Raji (cell line): ENCODE measurements around the gene WDFY4.

ENCODE experiments used
- POLR2A ChIP-seq: IDR thresholded peaks from 2 replicates; pipeline ENCODE4 v1.6.1; 2011; ENCODE audit warnings: low read depth, low read length, control low read depth; ENCODE audit not compliant: insufficient read depth

Gene WDFY4

GRCh38 chr10:48807791-48808470, 123.3 kb downstream of the WDFY4 start:
- no peak for TF ChIP-seq POLR2A

DNA sequence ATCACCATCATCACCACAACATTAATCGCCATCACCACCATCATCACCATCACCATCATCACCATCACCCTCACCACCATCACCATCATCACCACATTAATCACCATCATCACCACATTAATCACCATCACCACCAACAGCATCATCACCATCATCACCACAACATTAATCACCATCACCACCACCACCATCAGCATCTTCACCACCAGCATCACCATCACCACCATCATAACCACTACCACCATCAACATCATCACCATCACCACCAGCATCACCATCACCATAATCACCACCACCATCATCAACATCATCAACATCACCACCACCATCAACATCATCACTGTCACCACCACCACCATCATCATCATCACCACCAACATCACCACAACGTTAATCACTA, 124.6 kb downstream of the WDFY4 start:
- TF ChIP-seq POLR2A: no peak

DNA sequence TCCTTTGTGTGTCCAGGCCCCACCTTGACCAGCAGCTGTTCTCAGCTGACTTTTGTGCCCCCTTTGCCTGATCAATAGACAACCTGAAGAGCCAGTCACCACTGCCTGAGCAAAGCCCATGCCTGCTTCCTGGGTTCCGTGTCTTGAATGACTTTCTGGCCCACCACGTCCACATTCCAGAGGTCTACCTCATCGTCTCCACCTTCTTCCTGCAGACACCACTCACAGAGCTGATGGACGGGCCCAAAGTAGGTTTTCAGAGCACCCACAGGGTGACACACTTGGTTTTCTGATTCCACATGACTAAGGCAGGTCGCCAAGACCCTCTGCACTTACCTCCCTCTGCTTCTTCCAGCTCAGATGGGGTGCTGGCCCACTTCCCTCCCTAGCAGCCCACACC, 126.8 kb downstream of the WDFY4 start:
- TF ChIP-seq POLR2A: no peak

- no peak for TF ChIP-seq POLR2A
These were observed 127.2 kb downstream of the WDFY4 start for GRCh38 chr10:48811917-48812316.

DNA sequence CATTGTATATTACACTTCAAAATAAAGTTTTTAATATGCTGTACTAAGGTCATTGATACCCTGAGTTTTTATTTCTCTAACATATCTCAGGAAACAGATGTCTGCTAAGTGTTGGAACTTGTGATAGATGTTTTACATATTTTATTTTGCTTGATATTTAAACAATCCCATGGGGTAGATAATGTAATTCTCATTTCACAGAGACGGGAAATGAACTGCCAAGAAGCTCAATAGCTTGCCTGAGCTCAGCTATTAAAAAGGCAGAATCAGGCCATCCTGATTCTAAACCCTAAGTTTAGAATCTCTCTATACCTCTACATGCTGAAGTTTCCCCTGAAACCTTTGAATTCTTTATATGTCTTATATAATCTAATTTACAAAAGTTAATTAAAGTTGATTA, 128.6 kb downstream of the WDFY4 start:
- no peak for TF ChIP-seq POLR2A

DNA sequence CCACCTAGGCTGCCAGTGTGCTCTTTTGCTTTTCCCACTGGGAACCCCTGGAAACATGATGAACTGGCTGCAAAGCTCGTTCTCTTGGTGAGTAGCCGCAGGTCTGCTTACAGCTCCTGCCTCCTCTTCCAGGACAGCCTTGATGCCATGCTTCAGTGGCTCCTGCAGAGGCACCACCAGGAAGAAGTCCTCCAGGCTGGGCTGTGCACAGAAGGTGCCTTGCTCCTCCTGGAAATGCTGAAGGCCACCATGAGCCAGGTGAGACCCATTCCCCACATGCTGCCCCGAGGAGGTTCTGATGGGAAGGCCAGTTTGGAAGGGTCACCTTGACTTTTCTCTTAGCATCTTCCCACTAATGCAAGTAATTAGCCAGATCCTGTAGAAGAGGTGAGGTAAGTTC, 129.2 kb downstream of the WDFY4 start:
- TF ChIP-seq POLR2A: no peak

DNA sequence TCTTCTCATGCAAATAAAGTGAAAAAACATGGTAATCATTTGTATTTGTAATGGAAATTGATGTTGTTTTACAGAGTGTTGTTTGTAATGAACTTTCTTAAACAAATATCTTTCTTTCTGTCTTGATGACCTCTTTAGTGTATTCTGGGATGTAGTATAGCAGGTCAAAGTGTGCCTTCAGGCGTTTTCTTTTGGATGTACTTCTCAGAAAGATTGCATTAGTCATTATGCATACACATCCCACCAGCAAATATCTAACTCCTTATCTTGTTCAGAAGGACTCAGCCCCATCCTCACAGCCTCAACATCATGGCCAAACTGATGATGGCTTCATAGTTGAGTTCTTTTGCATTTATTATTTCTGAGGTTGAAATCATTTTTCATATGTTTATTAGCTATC, 130.3 kb downstream of the WDFY4 start:
- TF ChIP-seq POLR2A: no peak

DNA sequence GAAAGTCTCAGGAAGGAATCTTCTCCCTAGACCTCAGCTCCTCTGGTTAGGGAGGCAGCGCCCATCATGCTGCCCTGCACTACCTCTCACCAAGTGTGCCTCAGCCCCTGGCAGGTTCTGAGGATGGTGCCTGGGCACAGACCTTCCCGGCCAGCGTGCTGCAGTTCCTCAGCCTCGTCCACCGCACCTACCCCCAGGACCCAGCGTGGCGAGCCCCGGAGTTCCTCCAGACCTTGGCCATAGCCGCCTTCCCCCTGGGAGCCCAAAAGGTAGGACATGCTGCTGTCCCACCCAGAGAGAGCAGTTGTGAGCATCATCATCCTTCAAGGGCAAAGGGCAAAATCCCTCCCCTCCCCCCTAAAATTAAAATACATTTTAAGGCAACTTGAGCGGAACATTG, 132.5 kb downstream of the WDFY4 start:
- no peak for TF ChIP-seq POLR2A

- no peak for TF ChIP-seq POLR2A
These were observed 133.4 kb downstream of the WDFY4 start for GRCh38 chr10:48818081-48818480.

- no peak for TF ChIP-seq POLR2A
These were observed 134.3 kb downstream of the WDFY4 start for GRCh38 chr10:48818861-48819520.

GRCh38 chr10:48819783-48820182, 135.1 kb downstream of the WDFY4 start:
- TF ChIP-seq POLR2A: no peak

DNA sequence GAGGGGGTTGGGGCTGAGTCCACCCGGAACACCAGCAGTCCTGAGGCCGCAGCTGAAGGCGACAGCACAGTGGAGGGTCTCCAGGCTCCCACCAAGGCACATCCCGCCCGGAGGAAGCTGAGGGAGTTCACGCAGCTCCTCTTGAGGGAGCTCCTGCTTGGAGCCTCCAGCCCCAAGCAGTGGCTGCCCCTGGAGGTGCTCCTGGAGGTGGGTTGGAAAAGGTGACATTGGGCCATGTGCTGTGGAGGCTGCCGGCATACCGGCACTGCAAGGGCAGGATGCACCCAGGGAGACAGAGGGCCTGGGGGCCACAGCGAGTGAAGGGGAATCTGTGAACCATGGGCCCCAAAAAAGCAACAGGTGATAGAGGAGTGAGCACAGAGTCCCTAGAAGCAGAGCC, 135.6 kb downstream of the WDFY4 start:
- no peak for TF ChIP-seq POLR2A

- TF ChIP-seq POLR2A: no peak
These were observed 136.0 kb downstream of the WDFY4 start for GRCh38 chr10:48820699-48821098.

- no peak for TF ChIP-seq POLR2A
These were observed 136.4 kb downstream of the WDFY4 start for GRCh38 chr10:48821111-48821510.

DNA sequence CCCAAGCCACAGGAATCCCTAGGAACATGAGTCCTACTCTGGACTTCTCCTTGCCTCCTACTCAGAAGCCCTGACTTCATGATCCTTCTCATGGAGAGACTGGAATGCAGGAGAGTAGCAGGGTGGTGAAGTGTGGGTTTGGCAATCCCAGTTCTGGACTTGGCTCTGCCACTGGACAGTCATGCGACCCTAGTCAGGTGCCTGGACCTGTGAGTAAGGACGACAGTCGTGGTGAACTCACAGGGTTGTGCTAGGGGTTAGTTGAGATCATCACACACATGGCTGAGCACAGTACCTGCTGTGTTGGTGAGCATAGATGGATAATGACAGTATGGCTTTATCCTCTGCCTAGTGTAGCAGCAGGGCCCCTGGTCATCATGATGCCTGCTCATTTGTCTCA, 137.0 kb downstream of the WDFY4 start:
- TF ChIP-seq POLR2A: no peak

GRCh38 chr10:48833674-48834073, 149.0 kb downstream of the WDFY4 start:
- TF ChIP-seq POLR2A: no peak

DNA sequence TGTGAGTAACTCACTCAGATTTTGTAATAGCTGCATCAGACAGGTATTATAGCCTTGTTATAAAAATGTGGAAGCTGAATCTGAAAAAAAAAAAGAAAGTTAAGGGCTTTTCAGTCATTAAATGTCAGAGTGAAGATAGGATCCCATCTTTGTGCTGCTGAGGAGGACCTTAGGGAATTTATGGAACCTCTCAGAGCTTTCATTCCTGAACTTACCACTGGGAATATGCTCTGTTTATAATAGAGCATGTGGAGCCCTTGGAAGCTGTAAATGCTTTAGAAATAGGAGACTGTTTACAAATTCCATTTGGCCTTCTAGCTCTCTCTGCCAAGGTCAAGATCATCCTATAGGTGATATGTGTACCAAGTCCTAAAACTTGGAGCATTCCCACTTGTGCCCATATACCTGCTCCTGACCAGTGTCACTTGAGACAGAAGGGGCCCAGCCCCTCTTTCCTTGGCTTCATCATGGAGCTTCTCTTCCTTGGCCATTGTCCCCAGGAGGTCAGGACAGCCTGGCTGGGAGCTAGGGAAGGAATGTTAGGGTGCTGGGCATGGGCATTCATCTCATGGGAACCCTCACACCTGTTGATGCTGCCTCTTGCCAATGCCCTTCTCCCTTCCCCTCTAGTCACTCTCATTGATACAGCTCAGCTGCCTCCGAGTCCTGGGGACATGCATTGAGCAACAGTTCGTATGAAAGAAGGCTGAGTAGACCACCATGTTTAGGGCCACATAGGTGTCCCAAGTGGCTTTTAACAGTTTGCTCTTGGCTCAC, 149.7 kb downstream of the WDFY4 start:
- TF ChIP-seq POLR2A: no peak

DNA sequence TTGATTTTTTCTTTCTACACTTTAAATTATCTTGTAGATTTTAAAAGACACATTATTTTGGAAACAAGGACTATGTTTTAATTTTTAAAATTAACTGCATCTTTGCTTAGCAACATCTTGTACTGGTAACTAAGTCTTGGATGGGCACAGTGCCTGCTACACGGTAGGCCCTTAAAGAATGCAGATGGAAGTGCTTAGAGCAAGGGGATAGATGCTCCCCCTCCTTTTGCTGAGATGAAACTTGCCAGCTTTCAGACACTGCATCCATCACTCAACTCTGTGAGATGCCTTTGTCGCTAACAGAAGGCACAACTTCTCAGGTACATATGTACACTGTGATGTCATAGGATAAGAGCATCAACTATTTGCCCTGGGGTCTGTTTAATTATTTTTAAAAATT, 151.1 kb downstream of the WDFY4 start:
- no peak for TF ChIP-seq POLR2A
